ENCODE measurements around the gene GARIN5A. TPM values are rescaled to one million over a fixed set of nuclear protein-coding genes. Genes with fewer than 3 reads are reported as not detected.

The GARIN5A gene
- total RNA-seq, 2 donors from 2014 or later: 1.1 TPM; not detected in 1

- no peaks in the 10 kb centered on the region for H3K36me3 Mint-ChIP-seq
- ATAC-seq (no peak), DNase-seq (ENCODE audit: low spot score) (no peak)
- H3K9me3 Mint-ChIP-seq: no peaks in the 10 kb centered on the region
- no peaks in the 10 kb centered on the region for H3K27me3 Mint-ChIP-seq
- H3K4me1 Mint-ChIP-seq (ENCODE audit: low read depth in 2 of 2): peaks cover 19 to 23% of the 10 kb centered on the region in 2 donors
- H3K4me3 Mint-ChIP-seq: no peak overlapping the region
- H3K27ac Mint-ChIP-seq: peak overlapping the region in 1 of 2 donors; percentile 31
These were observed 36.5 kb upstream of the GARIN5A start for GRCh38 chr19:50512999-50513745.

- H3K4me1 Mint-ChIP-seq (ENCODE audit: low read depth in 2 of 2): peaks cover 19 to 26% of the 10 kb centered on the region in 2 donors
- no peaks in the 10 kb centered on the region for H3K36me3 Mint-ChIP-seq
- no peaks in the 10 kb centered on the region for H3K9me3 Mint-ChIP-seq
- DNase-seq (ENCODE audit: low spot score) (no peak), ATAC-seq (no peak)
- H3K27me3 Mint-ChIP-seq: no peaks in the 10 kb centered on the region
- H3K4me3 Mint-ChIP-seq: peak overlapping the region; percentile 94
- peak overlapping the region; percentile 60 to 88 for H3K27ac Mint-ChIP-seq
These were observed 35.7 kb upstream of the GARIN5A start for GRCh38 chr19:50512112-50512998.

- Mint-ChIP-seq H3K27me3 (no peaks in the 10 kb centered on the region), H3K4me1 (ENCODE audit: low read depth in 2 of 2) (peaks cover 22 to 26% of the 10 kb centered on the region in 2 donors), H3K9me3 (no peaks in the 10 kb centered on the region), H3K27ac (peak within 1 kb of the TSS; percentile 60 to 88), H3K36me3 (no peaks in the 10 kb centered on the region), H3K4me3 (peak within 1 kb of the TSS; percentile 94)
- peak; percentile 99 for DNase-seq (ENCODE audit: low spot score)
- ATAC-seq: peak; percentile 97
These were observed 34.6 kb upstream of the GARIN5A start, which contains the start of gene JOSD2 for GRCh38 chr19:50511069-50511822. JOSD2 (minus strand) TSS chr19:50511191; CDS start chr19:50510431, 760 bp downstream.

- H3K4me3 Mint-ChIP-seq: peak overlapping the region; percentile 94
- H3K4me1 Mint-ChIP-seq (ENCODE audit: low read depth in 2 of 2): peaks cover 22 to 26% of the 10 kb centered on the region in 2 donors
- no peaks in the 10 kb centered on the region for H3K9me3 Mint-ChIP-seq
- ATAC-seq (no peak), DNase-seq (ENCODE audit: low spot score) (no peak)
- H3K27ac Mint-ChIP-seq: peak overlapping the region; percentile 60 to 88
- H3K27me3 Mint-ChIP-seq: no peaks in the 10 kb centered on the region
- no peaks in the 10 kb centered on the region for H3K36me3 Mint-ChIP-seq
These were observed 34.0 kb upstream of the GARIN5A start for GRCh38 chr19:50510700-50511068.

GRCh38 chr19:50510121-50510670 lies 33.5 kb upstream of the GARIN5A start:
- Mint-ChIP-seq H3K4me3 (peak overlapping the region; percentile 94), H3K4me1 (ENCODE audit: low read depth in 2 of 2) (peaks cover 22 to 26% of the 10 kb centered on the region in 2 donors)

GRCh38 chr19:50509366-50509765 lies 32.7 kb upstream of the GARIN5A start:
- ATAC-seq: no peak
- no peaks in the 10 kb centered on the region for H3K36me3 Mint-ChIP-seq
- no peaks in the 10 kb centered on the region for H3K9me3 Mint-ChIP-seq
- peak overlapping the region in 1 of 2 donors; percentile 37 for H3K27ac Mint-ChIP-seq
- H3K4me3 Mint-ChIP-seq: peak overlapping the region; percentile 65
- no peak for DNase-seq (ENCODE audit: low spot score)
- H3K27me3 Mint-ChIP-seq: no peaks in the 10 kb centered on the region
- H3K4me1 Mint-ChIP-seq (ENCODE audit: low read depth in 2 of 2): peaks cover 22 to 26% of the 10 kb centered on the region in 2 donors

More at GRCh38 chr19:50510121-50510670, 33.5 kb upstream of the GARIN5A start:
- no peak for DNase-seq (ENCODE audit: low spot score)
- no peaks in the 10 kb centered on the region for H3K36me3 Mint-ChIP-seq
- no peaks in the 10 kb centered on the region for H3K27me3 Mint-ChIP-seq
- no peak for ATAC-seq
- peak overlapping the region; percentile 60 to 88 for H3K27ac Mint-ChIP-seq
- no peaks in the 10 kb centered on the region for H3K9me3 Mint-ChIP-seq

GRCh38 chr19:50508843-50509190 lies 32.2 kb upstream of the GARIN5A start:
- Mint-ChIP-seq H3K4me1 (ENCODE audit: low read depth in 2 of 2) (peaks cover 22 to 26% of the 10 kb centered on the region in 2 donors), H3K36me3 (no peaks in the 10 kb centered on the region), H3K27ac (peak overlapping the region; percentile 25 to 37), H3K9me3 (no peaks in the 10 kb centered on the region), H3K4me3 (peak overlapping the region; percentile 65), H3K27me3 (no peaks in the 10 kb centered on the region)
- DNase-seq (ENCODE audit: low spot score): no peak
- ATAC-seq: no peak

GRCh38 chr19:50507376-50507775 lies 30.7 kb upstream of the GARIN5A start:
- DNase-seq (ENCODE audit: low spot score) (no peak), ATAC-seq (no peak)
- Mint-ChIP-seq H3K27ac (no peak overlapping the region), H3K4me1 (ENCODE audit: low read depth in 2 of 2) (peaks cover 22 to 26% of the 10 kb centered on the region in 2 donors), H3K9me3 (no peaks in the 10 kb centered on the region), H3K4me3 (no peak overlapping the region), H3K36me3 (no peaks in the 10 kb centered on the region), H3K27me3 (no peaks in the 10 kb centered on the region)

- no peaks in the 10 kb centered on the region for H3K27me3 Mint-ChIP-seq
- H3K27ac Mint-ChIP-seq: no peak overlapping the region
- DNase-seq (ENCODE audit: low spot score): no peak
- H3K36me3 Mint-ChIP-seq: no peaks in the 10 kb centered on the region
- H3K4me1 Mint-ChIP-seq (ENCODE audit: low read depth in 2 of 2): peaks cover 20 to 24% of the 10 kb centered on the region in 2 donors
- H3K9me3 Mint-ChIP-seq: no peaks in the 10 kb centered on the region
- H3K4me3 Mint-ChIP-seq: no peak overlapping the region
- no peak for ATAC-seq
These were observed 30.1 kb upstream of the GARIN5A start for GRCh38 chr19:50506700-50507099.

GRCh38 chr19:50505856-50506611 lies 29.4 kb upstream of the GARIN5A start:
- no peak for DNase-seq (ENCODE audit: low spot score)
- no peak for ATAC-seq
- Mint-ChIP-seq H3K9me3 (no peaks in the 10 kb centered on the region), H3K27me3 (no peaks in the 10 kb centered on the region), H3K4me1 (ENCODE audit: low read depth in 2 of 2) (peaks cover 14 to 18% of the 10 kb centered on the region in 2 donors), H3K27ac (no peak overlapping the region), H3K4me3 (no peak overlapping the region), H3K36me3 (no peaks in the 10 kb centered on the region)

- H3K27me3 Mint-ChIP-seq: no peaks in the 10 kb centered on the region
- H3K4me3 Mint-ChIP-seq: no peak overlapping the region
- no peaks in the 10 kb centered on the region for H3K36me3 Mint-ChIP-seq
- no peaks in the 10 kb centered on the region for H3K9me3 Mint-ChIP-seq
- no peak overlapping the region for H3K27ac Mint-ChIP-seq
- ATAC-seq (peak in 1 of 2 donors; percentile 3), DNase-seq (ENCODE audit: low spot score) (no peak)
- no peaks in the 10 kb centered on the region for H3K4me1 Mint-ChIP-seq (ENCODE audit: low read depth in 2 of 2)
These were observed 25.2 kb upstream of the GARIN5A start for GRCh38 chr19:50501568-50502475.

GRCh38 chr19:50501186-50501567 lies 24.5 kb upstream of the GARIN5A start:
- no peak overlapping the region for H3K27ac Mint-ChIP-seq
- no peak overlapping the region for H3K4me3 Mint-ChIP-seq
- H3K27me3 Mint-ChIP-seq: no peaks in the 10 kb centered on the region
- no peaks in the 10 kb centered on the region for H3K9me3 Mint-ChIP-seq
- no peak for DNase-seq (ENCODE audit: low spot score)
- H3K4me1 Mint-ChIP-seq (ENCODE audit: low read depth in 2 of 2): no peaks in the 10 kb centered on the region
- peak; percentile 34 to 41 for ATAC-seq
- H3K36me3 Mint-ChIP-seq: no peaks in the 10 kb centered on the region

Data from natural killer cell treated with Interleukin-12 subunit alpha and Interleukin-12 subunit beta and Interleukin-15 and Interleukin-18, amount 100 ng/mL, for 72 hours (primary cell).